HG03521 (cell line): ENCODE data around the gene KCNQ1.

Source experiments
- ATAC-seq: cut with Tn5 transposase; IDR thresholded peaks from one replicate; pipeline ENCODE4 v1.9.1; 2021; ENCODE audit warnings: mild to moderate bottlenecking, moderate library complexity; ENCODE audit not compliant: unreplicated experiment

Gene KCNQ1

DNA sequence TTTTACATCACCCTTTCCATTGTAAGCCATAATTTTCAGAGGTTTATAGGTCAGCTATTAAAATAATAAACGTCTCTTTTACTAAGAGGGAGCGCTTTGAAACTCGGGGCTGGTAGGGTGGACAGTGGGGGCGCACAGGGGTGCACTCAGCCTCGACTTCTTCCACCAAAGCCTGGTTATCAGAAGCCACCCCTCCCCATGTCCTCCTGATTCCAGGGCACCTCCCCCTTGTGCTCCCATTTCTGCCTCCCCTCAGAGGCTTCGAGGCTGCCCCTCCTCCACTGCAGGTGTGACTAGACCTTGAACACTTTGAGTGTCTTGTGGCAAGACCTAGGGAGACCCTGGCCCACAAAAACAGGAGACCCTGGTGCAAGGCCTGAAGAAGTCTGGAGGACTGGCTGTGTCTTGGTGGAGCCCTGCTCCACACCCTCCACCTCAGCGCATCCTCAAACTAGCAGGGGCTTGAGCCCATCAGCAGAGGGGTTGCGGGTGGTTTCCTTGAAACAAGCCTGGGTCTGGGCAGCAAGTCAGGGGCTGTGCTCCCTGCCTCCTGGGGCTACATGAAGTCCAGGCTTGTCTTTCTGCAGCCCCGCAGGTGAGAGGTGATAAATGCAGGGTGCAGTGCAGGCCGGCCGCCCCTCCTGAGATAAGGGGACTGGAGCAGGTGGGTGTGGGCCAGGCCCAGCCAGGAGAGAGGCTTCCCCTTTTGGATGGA is 437.7 kb downstream of the KCNQ1 start:
- no peak for ATAC-seq

DNA sequence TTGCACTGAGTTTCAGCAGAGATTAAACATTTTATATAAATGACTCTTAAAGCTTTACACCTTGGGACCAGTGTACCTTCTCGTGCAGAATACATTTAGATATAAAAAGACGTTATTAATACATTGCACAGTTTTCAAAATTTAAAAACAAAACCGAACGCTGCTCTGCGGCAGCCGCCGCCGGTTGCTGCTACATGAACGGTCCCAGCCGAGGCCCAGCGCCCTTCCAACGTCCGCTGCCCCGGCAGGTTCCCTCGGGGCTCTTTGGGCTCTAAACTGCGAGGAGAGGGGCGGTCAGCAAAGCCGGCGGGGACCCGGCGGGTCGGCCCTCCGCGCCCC is 438.8 kb downstream of the KCNQ1 start:
- ATAC-seq = no peak

DNA sequence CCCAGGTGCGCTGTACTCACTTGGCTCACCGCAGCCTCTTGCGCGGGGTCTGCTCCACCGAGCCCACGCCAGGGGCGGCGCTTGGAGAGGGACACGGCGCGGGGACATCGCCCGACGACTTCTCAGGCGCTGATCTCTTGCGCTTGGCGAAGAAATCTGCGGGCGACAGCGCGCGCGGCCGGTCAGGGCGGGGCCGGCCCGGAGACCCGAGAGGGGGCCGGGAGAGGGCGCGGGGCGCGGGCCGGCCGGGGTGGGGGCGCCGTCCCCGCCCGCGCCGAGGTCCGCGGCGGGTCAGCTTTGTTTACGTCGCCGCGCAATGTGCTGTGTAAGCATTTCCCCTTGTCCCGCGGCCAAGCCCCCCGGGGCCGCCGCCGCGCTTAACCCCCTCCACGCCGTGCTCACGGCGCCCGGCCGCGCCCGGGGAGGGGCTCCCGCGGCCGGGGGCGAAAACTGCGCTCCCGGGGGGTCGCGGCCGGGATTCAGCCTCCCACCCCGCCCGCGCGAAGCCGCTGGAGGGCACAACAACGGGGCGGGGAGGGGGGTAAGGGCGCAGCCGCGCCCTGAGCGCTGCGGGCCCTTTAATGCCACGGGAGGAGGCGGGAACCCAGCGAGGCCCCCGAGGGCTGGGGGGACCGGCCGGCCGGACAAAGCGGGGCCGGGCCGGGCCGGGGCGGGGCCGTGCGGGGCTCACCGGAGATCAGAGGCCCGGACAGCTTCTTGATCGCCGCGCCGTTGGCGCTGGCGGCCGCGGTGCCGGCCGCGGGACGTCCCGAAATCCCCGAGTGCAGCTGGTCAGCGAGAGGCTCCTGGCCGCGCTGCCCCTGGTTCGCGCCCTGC is 439.4 kb downstream of the KCNQ1 start:
- ATAC-seq = no peak

DNA sequence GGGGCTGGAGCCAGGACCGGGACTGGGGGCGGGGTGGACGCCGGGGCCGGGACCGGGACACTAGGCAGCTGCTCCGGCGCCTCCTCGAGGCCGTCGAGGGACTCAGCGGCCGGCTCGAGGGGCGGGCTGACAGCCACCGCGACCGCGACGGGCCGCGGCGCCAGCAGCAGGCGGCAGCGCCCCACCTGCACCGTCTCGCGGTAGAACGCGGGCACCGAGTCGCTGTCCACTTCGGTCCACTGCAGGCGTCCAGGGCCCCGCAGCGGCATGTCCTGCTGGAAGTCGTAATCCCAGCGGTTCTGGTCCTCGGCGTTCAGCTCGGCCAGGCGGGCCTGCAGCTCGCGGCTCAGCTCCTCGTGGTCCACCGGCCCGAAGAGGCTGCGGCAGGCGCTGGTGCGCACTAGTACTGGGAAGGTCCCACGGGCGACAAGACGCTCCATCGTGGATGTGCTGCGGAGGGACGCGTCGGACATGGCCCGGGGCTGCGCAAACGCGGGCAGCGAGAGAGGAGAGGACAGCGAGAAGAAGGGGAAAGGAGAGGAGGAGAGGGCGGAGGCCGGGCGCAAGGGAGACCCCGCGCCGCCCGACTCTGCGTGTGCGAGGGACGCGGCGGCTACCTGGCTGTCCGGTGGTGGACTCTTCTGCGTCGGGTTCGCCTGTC is 440.3 kb downstream of the KCNQ1 start:
- no peak for ATAC-seq

DNA sequence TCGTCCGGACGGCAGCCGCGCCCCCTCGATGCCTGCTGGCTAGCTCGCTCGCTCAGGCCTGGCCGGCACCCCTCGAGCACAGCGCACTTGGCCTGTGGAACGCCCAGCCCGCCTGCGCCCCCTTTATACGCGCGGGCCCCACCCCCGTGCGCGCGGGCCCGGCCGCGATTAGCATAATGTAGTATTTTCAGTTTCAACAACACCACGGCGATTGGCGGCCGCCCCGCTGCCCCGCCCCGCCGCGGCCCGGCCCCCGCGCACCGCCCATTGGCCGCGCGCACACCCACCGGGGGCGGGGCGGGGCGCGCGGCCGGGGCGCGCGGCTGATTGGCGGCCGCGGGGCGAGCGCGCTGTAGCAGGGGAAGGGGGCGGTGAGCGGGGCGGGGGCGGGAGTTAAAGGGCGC is 440.9 kb downstream of the KCNQ1 start, which contains the start of gene CDKN1C:
Gene CDKN1C, minus strand, starts transcription at position 98 of the 404 bp plus-strand sequence. CDS start 319 bp downstream, outside the sequence.
- ATAC-seq = peak; percentile 74

DNA sequence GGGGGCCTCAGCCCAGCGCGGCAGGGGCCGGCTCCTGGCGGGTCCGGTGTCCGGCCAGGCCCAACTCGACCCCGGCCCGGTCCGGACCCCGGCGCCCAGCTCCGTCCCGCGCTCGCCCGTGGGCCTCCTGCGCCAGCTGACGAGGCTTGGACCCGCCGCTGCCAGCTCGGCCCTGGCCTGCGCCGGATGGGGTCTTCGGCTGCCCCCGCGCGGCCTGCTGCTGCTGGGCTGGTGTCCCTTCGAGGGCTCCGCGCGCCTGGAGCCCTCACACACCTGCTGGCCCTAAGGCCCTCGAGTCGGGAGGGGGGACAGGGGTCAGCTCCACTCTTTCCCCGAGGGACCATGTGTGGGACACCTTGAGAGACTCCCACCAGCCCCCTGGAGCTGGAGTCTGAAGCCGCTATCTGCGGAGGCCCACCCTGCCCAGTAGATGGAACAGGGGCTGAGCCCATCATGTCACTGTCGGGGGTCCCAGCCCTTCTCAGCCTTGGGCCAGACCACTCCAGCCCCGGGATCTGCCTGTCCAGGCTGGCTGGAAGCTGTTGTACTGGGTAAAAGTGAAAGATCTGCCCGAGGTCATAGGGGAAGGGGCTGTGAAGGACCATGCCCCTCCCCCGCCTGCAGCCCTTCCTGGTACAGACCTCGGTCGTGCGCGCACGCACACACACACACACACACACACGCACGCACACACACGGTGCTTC is 441.5 kb downstream of the KCNQ1 start:
- peak; percentile 6 for ATAC-seq

DNA sequence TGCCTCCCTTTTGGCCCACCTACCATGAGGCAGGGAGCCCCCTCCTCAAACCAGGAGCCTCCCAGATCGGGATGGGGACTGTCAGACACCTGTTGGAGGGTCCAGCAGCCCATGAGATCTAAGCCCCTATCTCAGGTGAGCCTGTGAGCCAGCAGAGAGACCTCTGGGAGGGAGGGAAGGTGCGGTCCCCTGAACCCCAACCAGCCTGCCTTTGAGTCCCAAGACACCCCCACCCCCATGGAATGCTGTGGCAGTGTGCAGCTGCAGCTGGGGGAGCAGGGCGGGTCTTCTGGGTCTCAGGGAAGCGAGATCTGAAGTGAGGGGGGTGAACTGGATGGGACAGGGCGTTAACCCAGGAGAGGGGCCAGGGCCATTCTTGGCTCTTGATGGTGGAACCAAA is 442.1 kb downstream of the KCNQ1 start:
- ATAC-seq = no peak

DNA sequence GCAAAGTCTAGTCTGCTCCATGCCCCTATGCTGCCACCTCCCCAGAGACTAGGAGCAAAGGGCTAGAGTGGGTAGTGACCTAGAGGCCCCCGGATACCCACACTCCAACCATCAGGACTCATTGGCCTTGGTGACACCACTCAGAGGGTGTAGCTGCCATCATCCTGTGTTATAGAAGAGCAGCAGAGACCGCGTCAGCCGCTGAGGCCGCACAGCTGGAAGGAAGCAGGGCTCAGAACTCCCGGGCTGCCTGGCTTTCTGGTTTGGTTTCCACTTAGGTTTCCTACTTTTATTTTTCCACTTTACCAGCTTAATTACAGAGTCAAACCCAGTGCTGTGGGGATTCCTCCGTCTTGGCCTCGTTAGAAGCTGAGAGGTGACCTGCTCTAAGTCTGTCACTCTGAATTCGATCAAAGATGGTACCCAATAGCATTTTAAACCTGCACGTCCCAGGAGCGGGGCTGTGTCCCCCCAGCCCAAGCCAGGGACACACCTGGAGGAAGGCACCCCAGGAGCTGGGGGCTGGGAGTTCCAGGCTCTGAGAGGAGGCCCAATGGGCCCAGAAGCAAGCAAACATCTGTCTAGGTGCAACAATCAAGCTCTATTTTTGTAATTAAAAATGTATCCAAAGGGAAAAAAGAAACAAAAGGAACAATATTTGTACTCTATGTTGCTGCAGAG is 442.8 kb downstream of the KCNQ1 start:
- ATAC-seq = no peak

DNA sequence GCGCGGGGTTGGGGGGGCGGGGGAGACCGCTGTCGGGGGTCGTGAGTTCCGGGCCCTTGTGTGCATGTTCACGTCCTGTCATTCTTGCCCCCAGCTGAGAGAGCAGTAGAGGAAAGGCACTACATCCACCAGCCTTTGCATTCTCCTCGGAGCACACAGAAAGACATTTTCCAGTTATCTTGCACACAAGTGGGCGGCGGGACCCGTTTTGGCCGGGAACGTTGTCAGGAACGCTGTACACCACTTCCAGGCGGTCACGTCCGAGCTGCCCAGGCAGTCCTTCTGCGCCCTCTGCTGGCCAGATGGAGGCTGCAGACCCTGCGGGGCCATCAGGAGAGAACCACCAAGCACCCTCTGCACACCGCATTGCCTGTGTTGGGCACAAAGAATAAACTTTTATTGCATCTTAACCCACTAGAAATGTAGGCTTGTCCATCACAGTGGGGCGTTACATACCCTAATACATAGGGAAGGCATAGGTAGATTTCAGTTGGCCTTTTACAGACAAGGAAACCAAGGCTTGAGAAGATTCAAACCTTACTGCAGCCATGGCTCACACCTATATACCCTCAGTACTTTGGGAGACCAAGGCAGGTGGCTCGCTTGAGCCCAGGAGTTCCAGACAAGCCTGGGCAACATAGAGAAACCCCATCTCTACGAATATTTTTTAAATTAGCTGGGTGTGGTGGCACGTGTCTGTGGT is 443.6 kb downstream of the KCNQ1 start:
- no peak for ATAC-seq

DNA sequence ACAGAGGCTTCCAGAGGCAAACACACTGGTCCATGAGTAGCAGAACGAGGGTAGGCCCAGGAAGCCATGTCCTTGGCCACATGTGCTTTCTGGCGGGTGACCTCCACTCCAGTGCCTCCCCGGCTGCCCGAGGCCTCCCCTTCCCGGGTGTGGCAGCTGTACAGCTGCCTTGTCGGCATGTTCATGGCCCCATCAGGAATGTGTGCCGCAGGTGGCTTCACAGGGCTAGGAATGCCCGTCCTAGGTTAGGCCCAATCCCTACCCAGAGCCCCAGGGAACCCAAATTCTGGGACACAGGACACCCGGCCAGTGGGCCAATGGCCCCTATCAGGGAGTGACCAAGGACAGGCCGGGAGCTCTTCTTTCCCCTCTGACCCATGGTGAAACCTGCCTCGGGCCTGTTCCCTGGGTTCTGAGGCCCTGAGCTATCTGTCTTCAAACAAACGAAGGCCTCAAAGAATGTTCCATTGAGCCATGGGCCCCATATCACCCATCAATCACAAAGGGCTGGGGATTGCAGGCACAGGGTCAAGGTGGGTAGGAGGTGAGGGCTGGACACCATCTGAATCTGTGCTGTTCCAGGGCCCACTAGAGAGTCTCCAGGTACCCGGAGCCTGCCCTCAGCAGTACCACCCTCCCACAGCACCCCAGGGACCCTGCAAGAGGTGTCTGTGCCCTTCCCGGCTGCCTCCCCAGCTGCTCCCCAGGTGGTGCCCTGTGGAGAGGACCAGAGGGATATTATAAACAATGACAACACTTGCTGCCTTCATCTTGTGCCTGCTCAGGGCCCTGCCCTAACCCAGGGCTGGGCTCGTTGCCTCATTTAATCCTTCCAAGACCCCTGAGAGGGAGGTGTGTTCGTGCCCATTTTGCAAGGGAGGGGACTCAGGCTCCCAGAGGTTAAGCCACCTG is 444.8 kb downstream of the KCNQ1 start:
- ATAC-seq = no peak

DNA sequence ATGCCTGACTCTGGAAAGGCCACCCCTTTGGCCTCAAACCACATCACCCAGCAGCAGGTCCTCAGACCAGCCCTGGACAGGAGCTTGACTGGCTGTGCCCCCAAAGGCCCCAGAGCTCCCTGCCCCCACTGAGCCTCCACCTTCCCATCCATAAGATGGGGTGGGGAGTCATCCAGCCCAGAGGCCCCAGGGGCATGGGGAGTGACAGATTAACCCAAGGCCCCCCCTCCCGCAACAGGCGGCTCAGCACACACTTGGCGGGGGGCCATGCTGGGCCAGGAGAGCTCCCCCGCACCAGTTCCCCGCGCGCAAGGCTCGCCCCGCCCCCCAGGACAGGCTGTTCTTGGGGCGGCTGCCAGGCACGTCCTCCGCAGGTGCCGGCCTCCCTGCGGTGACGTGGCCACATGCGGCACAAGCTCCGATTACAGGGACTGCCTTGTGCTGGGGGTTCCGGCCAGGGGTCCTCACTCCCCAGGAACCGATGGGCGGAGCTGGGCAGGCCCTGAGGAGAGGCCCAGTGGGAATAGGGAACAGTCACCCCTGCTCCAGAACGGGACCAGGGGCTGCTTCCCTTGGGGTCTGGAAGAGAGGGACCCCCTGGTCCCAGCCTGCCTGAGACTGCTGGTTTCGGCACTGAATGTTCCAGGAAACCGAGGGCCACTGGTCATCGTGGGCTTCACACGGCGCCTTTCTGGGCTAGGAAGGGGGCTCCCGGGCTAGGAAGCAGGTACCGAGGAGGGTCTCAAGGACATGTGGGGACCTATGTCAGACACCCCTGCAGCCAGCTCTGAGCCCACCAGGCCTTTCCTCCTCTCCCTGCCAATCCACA is 445.9 kb downstream of the KCNQ1 start:
- ATAC-seq = no peak

DNA sequence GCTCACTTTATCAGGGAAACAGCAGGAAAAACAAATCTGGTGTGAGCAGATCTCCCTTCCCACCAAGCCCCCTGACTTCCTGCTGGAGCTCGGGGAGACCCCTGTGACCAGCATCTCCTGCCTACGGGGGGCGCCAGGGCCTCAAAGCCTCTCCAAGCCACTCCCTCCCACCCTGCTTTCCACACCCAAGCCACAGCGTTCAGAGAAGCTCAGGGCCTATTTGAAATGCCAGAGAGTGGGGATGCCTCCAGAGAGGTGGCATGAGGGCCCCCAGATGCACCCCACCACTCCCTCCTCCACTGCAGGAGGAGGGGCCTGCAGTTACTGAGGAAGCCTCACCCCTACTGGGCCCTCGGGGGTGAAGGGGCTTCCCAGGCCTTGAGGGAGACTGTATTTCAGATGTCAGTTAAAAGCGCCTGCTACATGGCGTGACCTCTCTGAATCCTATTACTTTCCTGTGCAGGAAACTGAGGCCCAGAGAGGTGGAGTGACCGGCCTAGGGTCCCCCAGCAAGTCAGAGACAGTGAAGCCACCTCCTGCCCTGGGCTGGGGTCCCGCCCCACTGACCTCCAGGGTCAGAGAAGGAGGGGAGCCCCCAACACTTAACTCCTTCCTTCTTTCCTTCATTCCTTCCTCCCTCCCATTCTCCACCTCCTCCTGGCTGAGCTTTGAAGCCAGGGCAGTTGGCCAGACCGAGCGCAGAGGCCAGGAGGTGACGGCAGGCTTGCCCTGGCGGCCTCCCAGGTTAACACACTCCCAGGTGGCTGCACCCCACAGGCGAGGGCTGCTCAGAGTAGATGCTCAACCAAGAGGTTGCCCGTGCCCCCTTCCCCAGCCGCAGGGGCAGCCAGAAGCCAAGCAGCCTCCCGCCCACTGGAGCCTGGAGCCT is 446.8 kb downstream of the KCNQ1 start:
- no peak for ATAC-seq

DNA sequence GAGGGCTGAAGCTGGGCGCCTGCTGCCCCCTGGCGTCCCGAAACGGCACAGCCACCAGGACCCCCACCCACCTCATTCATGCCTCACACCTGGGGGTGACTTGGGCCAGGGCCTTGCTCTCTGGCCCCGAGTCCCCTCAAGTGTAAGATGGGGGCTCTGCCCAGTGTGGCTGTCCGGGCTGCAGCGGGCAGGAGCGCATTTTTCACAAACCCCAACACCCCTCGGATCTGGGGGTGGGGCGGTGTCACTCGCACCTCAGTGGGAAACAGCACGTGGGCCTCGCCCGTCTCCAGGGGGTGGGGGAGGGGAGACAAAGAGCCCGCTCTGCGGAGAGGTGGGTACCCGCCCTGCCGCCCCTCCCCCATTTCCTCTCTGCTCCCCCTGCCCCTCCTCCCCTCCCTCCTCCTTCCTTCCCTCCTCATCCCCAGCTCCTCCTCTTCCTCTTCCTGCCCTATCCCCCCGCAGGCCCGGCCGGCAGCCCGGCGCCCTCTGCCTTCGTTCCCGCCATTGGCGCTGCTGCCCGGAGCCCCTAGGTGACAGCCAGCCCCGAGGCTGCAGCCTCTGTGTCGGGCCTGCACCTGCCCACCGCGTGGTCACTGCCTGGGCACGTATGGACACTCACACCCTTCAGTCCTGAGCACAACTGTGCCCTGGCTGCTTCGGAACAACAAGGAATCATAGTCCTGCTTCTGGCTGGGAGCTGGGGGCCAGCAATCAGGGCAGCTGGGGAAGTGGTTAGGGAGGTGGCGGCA is 447.6 kb downstream of the KCNQ1 start:
- no peak for ATAC-seq

DNA sequence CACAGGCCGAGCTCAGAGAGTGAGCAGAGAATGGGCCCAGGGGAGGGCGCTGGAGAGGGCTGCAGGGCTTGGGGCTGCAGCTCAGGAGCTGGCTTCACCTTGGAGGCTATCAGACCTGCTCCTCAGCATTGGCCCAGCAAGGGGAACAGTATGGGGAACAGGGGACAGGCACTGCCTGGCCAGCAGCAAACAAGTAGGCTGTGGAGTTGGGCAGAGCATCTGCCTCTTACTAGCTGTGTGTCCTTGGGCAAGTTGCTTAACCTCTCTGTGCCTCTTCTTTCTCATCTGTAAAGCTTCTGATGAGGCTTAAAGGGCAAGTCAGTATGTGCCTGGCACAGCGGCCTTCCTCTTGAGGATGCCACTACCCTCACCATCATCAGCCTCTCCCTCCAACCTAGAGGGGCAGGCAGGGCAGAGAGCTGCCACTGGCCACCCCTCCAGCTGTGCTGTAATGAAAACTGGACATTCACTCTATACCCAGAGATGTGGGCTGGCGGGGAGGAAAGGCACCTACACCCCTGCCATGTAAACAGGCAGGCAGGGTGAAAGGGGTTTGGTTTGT is 448.2 kb downstream of the KCNQ1 start:
- ATAC-seq = no peak

DNA sequence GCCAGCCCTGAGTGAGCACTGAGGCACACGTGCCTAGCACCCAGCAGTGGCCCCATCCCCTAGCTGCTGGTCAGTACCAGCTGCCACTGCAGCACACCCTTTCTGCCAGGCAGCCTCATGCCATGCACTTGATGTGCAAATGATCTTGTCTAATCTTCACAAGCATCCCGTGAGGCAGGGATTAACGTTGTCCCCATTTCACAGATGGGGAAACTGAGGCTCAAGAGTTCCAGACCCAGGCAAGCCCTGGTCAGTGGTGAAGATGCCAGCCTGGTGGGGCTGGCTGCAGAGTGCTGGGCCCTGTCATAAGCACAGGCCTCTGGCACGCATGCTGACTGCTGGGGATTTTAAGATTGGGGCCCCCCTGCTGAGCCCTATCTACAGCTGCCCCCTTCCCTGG is 449.1 kb downstream of the KCNQ1 start:
- no peak for ATAC-seq

DNA sequence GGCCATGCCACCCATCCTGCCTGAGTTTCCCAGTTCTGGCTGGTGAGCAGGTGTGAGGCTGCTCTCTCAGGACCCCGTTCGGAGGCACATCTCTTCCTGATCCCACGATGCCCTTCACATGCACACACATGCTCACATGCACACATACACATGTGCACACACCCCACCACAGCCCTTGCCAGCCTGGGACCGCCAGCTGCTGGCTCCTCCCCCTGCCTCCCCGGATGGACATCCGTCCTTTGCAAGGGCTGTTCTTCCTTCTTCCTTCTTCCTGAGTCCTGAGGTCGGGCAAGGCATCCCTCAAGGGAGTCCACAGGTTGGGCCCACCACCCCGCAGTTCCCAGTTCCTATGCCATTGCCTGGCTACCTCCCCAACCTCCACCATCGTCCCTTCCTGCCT is 451.2 kb downstream of the KCNQ1 start:
- ATAC-seq = no peak
